ENCODE measurements around the gene OR1L8.
"Not testable (repeated sequence)": the region's sequence is repeated elsewhere in the genome, so short reads cannot be mapped to it uniquely, and the experiment has no call there.

Gene OR1L8

DNA sequence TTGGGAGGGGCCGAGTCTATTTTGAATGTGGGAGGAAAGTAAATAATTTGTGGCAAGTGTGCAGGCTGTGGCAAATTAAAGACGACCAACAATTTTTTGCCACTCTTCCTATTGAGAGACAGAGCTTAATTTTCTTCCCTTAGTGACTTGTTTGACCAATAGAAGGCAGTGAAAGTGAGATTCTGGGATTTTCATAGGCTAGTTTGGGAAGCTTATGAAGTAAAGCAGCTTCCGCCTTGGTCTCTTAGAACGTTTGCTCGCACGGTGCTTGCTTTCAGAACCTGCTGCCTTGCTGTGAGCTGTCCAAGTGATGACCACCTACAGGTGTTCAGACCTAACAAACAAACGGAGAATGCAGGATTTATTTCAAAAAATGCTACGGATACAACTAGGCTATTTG is 37.0 kb downstream of the OR1L8 start:
- DNase-seq (ENCODE audit: low read depth) = peak; percentile 23
- TF ChIP-seq, protein P1, sequence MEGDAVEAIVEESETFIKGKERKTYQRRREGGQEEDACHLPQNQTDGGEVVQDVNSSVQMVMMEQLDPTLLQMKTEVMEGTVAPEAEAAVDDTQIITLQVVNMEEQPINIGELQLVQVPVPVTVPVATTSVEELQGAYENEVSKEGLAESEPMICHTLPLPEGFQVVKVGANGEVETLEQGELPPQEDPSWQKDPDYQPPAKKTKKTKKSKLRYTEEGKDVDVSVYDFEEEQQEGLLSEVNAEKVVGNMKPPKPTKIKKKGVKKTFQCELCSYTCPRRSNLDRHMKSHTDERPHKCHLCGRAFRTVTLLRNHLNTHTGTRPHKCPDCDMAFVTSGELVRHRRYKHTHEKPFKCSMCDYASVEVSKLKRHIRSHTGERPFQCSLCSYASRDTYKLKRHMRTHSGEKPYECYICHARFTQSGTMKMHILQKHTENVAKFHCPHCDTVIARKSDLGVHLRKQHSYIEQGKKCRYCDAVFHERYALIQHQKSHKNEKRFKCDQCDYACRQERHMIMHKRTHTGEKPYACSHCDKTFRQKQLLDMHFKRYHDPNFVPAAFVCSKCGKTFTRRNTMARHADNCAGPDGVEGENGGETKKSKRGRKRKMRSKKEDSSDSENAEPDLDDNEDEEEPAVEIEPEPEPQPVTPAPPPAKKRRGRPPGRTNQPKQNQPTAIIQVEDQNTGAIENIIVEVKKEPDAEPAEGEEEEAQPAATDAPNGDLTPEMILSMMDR (IDR thresholded peaks at IDR 0.05; ENCODE audit: control insufficient read depth, extremely low read depth, insufficient read depth) = no peak
- peak overlapping the region; percentile 19; the same call in 1 of the 2 replicates for H3K4me3 ChIP-seq (ENCODE audit: low read depth, low read length)

DNA sequence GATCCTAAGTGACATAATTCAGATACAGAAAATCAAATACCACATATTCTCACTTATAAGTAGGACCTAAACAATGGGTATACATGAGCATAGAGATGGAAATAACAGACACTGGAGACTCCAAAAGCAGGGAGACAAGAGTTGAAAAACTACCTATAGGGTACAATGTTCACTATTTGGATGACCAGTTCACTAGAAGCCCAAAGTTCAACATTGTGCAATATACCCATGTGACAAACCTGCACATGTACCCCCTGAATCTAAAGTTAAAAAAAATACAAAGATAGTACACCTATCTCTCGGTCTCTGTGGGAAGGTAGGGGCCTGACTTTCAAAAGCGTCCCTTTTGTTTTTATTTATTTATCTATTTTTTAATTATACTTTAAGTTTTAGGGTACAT is 44.4 kb downstream of the OR1L8 start:
- TF ChIP-seq, protein P1 (IDR thresholded peaks at IDR 0.05; ENCODE audit: control insufficient read depth, extremely low read depth, insufficient read depth) = no peak
- no peak for DNase-seq (ENCODE audit: low read depth)
- H3K4me3 ChIP-seq (ENCODE audit: low read depth, low read length) = no peak overlapping the region

DNA sequence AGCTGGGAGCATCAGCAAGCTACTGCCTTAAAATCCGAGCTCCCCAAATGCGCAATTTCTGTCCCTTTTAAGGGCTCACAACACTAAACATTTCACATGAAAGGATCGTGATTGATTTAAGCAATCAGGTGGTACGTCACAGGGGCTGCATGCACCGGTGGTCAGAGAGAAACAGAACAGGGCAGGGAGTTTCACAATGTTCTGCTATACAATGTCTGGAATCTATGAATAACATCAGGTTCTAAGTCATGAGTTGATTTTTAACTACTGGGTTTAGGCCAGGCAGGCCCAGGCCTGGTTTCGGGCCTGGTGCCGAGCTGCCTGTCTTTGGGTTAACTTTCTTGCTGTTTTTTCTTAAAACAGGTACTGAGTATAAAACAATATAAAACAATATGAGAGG is 46.1 kb downstream of the OR1L8 start:
- DNase-seq (ENCODE audit: low read depth); H3K4me3 ChIP-seq (ENCODE audit: low read depth, low read length): not testable (repeated sequence)

DNA sequence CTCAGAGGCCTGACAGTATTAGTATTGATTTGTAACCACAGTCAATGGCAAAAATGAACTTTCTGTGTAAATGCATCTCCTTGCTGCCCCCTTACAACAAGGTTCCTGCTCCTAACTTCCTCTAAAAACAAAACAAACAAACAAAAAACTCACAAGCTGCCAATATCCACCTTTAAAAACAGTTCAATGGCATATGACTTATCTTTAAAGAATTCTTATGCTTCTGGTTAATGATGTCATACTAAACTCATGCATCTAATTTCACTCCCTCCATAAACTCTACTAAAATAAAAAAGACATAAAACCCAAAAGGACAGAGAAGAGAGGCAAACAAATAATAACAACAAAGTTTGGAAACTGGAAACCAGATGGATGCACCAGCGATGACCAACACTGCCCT is 47.0 kb downstream of the OR1L8 start:
- TF ChIP-seq, protein P1 (IDR thresholded peaks at IDR 0.05; ENCODE audit: control insufficient read depth, extremely low read depth, insufficient read depth) = no peak
- no peak for DNase-seq (ENCODE audit: low read depth)
- no peak overlapping the region for H3K4me3 ChIP-seq (ENCODE audit: low read depth, low read length)

DNA sequence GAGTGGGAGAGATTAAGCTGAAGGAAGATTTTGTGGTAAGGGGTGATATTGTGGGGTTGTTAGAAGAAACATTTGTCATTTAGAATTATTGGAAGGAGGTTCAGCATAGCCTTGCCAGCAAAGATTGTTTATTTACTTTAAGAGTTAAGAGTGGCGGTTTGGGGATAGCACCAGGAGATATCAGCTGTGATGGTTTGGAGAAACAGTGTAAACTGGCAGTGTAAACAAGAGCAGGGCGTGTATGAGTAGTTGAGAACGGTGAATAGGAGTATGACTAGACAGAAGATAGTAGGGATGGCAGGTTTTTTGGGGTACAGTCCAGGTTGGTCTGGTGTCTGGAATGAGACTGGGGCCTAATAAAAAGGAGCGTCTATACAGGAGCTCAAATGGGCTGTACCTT is 52.0 kb downstream of the OR1L8 start:
- not testable (repeated sequence) for DNase-seq (ENCODE audit: low read depth); H3K4me3 ChIP-seq (ENCODE audit: low read depth, low read length)

DNA sequence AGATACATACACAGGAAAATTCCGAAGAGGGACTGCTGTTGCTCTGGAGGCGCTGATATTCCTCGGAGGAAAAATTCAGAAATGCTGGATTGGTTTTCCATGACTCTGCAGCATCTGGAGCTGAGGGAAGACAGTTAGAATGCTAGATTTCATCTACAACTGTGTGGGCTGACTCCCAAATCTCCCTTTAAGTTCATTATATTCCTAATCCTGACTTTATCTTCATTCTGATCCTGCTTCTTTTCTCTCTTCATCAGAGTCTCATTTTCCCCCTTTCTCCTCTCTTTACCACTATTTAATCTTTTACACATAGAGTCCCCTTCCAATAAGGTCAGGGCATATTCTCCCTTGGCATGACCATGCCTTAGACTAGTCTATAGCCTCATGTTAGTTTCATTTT is 56.0 kb downstream of the OR1L8 start, which contains the start of gene OR1N1:
OR1N1 (minus strand) TSS at position 101 of the 400 bp plus-strand sequence; CDS start at position 101, 0 bp downstream.
- TF ChIP-seq, protein P1 (IDR thresholded peaks at IDR 0.05; ENCODE audit: control insufficient read depth, extremely low read depth, insufficient read depth) = no peak
- no peak for DNase-seq (ENCODE audit: low read depth)
- no peak within 1 kb of the TSS for H3K4me3 ChIP-seq (ENCODE audit: low read depth, low read length)

DNA sequence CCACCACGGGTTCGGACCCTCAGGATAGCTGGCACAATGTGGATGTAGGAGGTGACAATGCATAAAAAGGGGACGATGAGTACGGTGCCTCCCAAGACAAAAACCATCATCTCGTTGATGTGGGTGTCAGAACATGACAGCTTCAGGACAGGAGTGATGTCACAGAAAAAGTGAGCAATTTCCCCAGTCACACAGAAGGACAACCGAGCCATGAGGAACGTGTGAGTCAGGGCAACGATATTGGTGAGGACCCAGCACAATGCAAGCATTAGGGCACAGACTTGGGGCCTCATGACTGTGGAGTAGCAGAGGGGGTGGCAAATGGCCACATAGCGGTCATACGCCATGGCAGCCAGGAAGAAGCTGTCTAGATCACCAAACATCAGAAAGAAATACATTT is 56.6 kb downstream of the OR1L8 start:
- H3K4me3 ChIP-seq (ENCODE audit: low read depth, low read length) = no peak overlapping the region
- no peak for DNase-seq (ENCODE audit: low read depth)
- TF ChIP-seq, protein P1 (IDR thresholded peaks at IDR 0.05; ENCODE audit: control insufficient read depth, extremely low read depth, insufficient read depth) = no peak

DNA sequence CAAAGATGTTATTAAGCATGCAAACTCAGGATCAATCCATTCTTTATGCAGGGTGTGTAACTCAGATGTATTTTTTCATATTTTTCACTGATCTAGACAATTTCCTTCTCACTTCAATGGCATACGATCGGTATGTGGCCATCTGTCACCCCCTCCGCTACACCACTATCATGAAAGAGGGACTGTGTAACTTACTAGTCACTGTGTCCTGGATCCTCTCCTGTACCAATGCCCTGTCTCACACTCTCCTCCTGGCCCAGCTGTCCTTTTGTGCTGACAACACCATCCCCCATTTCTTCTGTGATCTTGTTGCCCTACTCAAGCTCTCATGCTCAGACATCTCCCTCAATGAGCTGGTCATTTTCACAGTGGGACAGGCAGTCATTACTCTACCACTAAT is 63.8 kb downstream of the OR1L8 start:
- no peak for DNase-seq (ENCODE audit: low read depth)
- TF ChIP-seq, protein P1 (IDR thresholded peaks at IDR 0.05; ENCODE audit: control insufficient read depth, extremely low read depth, insufficient read depth) = no peak
- no peak overlapping the region for H3K4me3 ChIP-seq (ENCODE audit: low read depth, low read length)

Measured in LNCaP clone FGC (cell line).